H9 (cell line): ENCODE data around the gene CHD9. TPM values are rescaled to one million over a fixed set of nuclear protein-coding genes. Genes with fewer than 3 reads are reported as not detected.
"Not testable (repeated sequence)": the region's sequence is repeated elsewhere in the genome, so short reads cannot be mapped to it uniquely, and the experiment has no call there.

Experiments
- DNase-seq: peaks from one replicate; pipeline ENCODE4 v3.0.0-alpha.2; 2017
- H2AFZ ChIP-seq: one replicate; pipeline ENCODE4 v1.6.1; 2013; ENCODE audit warnings: mild to moderate bottlenecking, low read length, control low read depth, moderate library complexity
- H2AK5ac ChIP-seq: 2 replicates; pipeline ENCODE4 v1.6.1; 2013; ENCODE audit warnings: low read length, control low read depth, mixed read lengths; ENCODE audit not compliant: insufficient read length
- H2BK120ac ChIP-seq: one replicate; pipeline ENCODE4 v1.6.1; 2013; ENCODE audit warnings: low read depth, mild to moderate bottlenecking, low read length, control low read depth, inconsistent platforms; ENCODE audit not compliant: poor library complexity, severe bottlenecking
- H2BK12ac ChIP-seq: 2 replicates; pipeline ENCODE4 v1.6.1; 2013; ENCODE audit warnings: low read length, control low read depth, mixed read lengths, low read depth; ENCODE audit not compliant: insufficient read length
- H2BK15ac ChIP-seq: 2 replicates; pipeline ENCODE4 v1.6.1; 2013; ENCODE audit warnings: low read depth, low read length, control low read depth
- H2BK20ac ChIP-seq: one replicate; pipeline ENCODE4 v1.6.1; 2013; ENCODE audit warnings: low read depth, mild to moderate bottlenecking, low read length, control low read depth, inconsistent platforms; ENCODE audit not compliant: poor library complexity, severe bottlenecking
- H2BK5ac ChIP-seq: 2 replicates; pipeline ENCODE4 v1.6.1; 2013; ENCODE audit warnings: low read length, control low read depth, mixed read lengths; ENCODE audit not compliant: insufficient read length
- H3K14ac ChIP-seq: 2 replicates; pipeline ENCODE4 v1.6.1; 2013; ENCODE audit warnings: low read length, control low read depth; ENCODE audit not compliant: insufficient read depth
- H3K18ac ChIP-seq: 2 replicates; pipeline ENCODE4 v1.6.1; 2013; ENCODE audit warnings: low read depth, mild to moderate bottlenecking, mixed read lengths, low read length, control low read depth; ENCODE audit not compliant: insufficient read length
- H3K23ac ChIP-seq: 2 replicates; pipeline ENCODE4 v1.6.1; 2013; ENCODE audit warnings: low read length, control low read depth, mixed read lengths, low read depth; ENCODE audit not compliant: insufficient read length
- H3K23me2 ChIP-seq: 2 replicates; pipeline ENCODE4 v1.6.1; 2013; ENCODE audit warnings: low read depth, mild to moderate bottlenecking, mixed read lengths, low read length, control low read depth; ENCODE audit not compliant: insufficient read length, poor library complexity, severe bottlenecking
- H3K27ac ChIP-seq: 2 replicates; pipeline ENCODE4 v1.5.1; 2013; ENCODE audit warnings: low read length, control low read depth, mixed read lengths, low read depth; ENCODE audit not compliant: insufficient read length
- H3K27me3 ChIP-seq: 2 replicates; pipeline ENCODE4 v1.6.1; 2013; ENCODE audit warnings: low read length, control low read depth, inconsistent platforms; ENCODE audit not compliant: insufficient read depth
- H3K4ac ChIP-seq: 2 replicates; pipeline ENCODE4 v1.6.1; 2013; ENCODE audit warnings: low read depth, mild to moderate bottlenecking, control low read depth, inconsistent platforms, low read length, moderate library complexity
- H3K4me1 ChIP-seq: 2 replicates; pipeline ENCODE4 v1.6.1; 2013; ENCODE audit warnings: low read length, control low read depth, inconsistent platforms; ENCODE audit not compliant: insufficient read depth
- H3K4me2 ChIP-seq: 2 replicates; pipeline ENCODE4 v1.6.1; 2013; ENCODE audit warnings: low read length, control low read depth, mixed read lengths; ENCODE audit not compliant: insufficient read length, insufficient read depth
- H3K56ac ChIP-seq: 2 replicates; pipeline ENCODE4 v1.6.1; 2013; ENCODE audit warnings: low read depth, mild to moderate bottlenecking, mixed read lengths, low read length, control low read depth; ENCODE audit not compliant: insufficient read length
- H3K79me1 ChIP-seq: 2 replicates; pipeline ENCODE4 v1.6.1; 2013; ENCODE audit warnings: low read depth, mild to moderate bottlenecking, moderate library complexity, low read length, control low read depth, inconsistent platforms; ENCODE audit not compliant: insufficient read depth, poor library complexity, severe bottlenecking
- H3K79me2 ChIP-seq: 2 replicates; pipeline ENCODE4 v1.6.1; 2013; ENCODE audit warnings: low read length, control low read depth, inconsistent platforms; ENCODE audit not compliant: insufficient read depth
- H3K9ac ChIP-seq: 2 replicates; pipeline ENCODE4 v1.6.1; 2013; ENCODE audit warnings: low read length, control low read depth, mixed read lengths; ENCODE audit not compliant: insufficient read length; ENCODE audit errors: extremely low read depth
- H3K9me3 ChIP-seq: one replicate; pipeline ENCODE4 v1.6.1; 2013; ENCODE audit warnings: low read depth, low read length, inconsistent platforms; ENCODE audit not compliant: control insufficient read depth
- H3T11ph ChIP-seq: one replicate; pipeline ENCODE4 v1.6.1; 2013; ENCODE audit warnings: mild to moderate bottlenecking, low read length, control low read depth, inconsistent platforms
- H4K20me1 ChIP-seq: one replicate; pipeline ENCODE4 v1.6.1; 2013; ENCODE audit not compliant: control insufficient read depth, insufficient read length, insufficient read depth
- H4K5ac ChIP-seq: 2 replicates; pipeline ENCODE4 v1.6.1; 2013; ENCODE audit warnings: low read depth, mild to moderate bottlenecking, mixed read lengths, low read length, control low read depth; ENCODE audit not compliant: insufficient read length
- H4K8ac ChIP-seq: replicated peaks from 2 replicates; pipeline ENCODE4 v1.6.1; 2013; ENCODE audit warnings: low read length, control low read depth, mixed read lengths, low read depth; ENCODE audit not compliant: insufficient read length
- H4K91ac ChIP-seq: 2 replicates; pipeline ENCODE4 v1.6.1; 2013; ENCODE audit warnings: low read depth, mild to moderate bottlenecking, moderate library complexity, mixed read lengths, low read length, control low read depth; ENCODE audit not compliant: insufficient read length
- H3K27ac Mint-ChIP-seq, 3 experiments: 2 replicates in 2 of 3; 3 replicates in 1 of 3; pipeline ENCODE4 v1.8.0; 2020 to 2021; ENCODE audit warnings: mixed read lengths in 3 of 3, mild to moderate bottlenecking in 1 of 3, moderate library complexity in 1 of 3
- H3K27me3 Mint-ChIP-seq: 2 replicates; pipeline ENCODE4 v1.8.0; 2021; ENCODE audit warnings: low read depth, mild to moderate bottlenecking, moderate library complexity, mixed read lengths
- H3K36me3 Mint-ChIP-seq, 3 experiments: 2 replicates in 2 of 3; 3 replicates in 1 of 3; pipeline ENCODE4 v1.8.0; 2020 to 2021; ENCODE audit warnings: low read depth in 3 of 3, mixed read lengths in 3 of 3; ENCODE audit not compliant: insufficient read depth in 1 of 3
- H3K4me1 Mint-ChIP-seq, 2 experiments: 2 replicates each; pipeline ENCODE4 v1.8.0; 2020; ENCODE audit warnings: mixed read lengths in 2 of 2
- H3K4me3 Mint-ChIP-seq, 2 experiments: 2 replicates in 1 of 2; 3 replicates in 1 of 2; pipeline ENCODE4 v1.8.0; 2020 to 2021; ENCODE audit warnings: mild to moderate bottlenecking in 2 of 2, mixed read lengths in 2 of 2, moderate library complexity in 1 of 2
- H3K9me3 Mint-ChIP-seq, 2 experiments: 2 replicates in 1 of 2; 3 replicates in 1 of 2; pipeline ENCODE4 v1.8.0; 2020; ENCODE audit warnings: mild to moderate bottlenecking in 2 of 2, mixed read lengths in 2 of 2, moderate library complexity in 1 of 2
- WGBS: extraction: QIAGEN DNeasy Blood & Tissue Kit; methylation state at CpG from one replicate; pipeline ENCODE4 v1.1.7; 2013; ENCODE audit warnings: missing lambda C conversion rate, low lambda C conversion rate, mixed read lengths; ENCODE audit not compliant: insufficient read length; ENCODE audit errors: extremely low coverage; 5-methylcytosine and 5-hydroxymethylcytosine counted together
- total RNA-seq: library from RNA; stranded (reverse); gene quantifications from 2 replicates; pipeline ENCODE4 v1.2.1, GENCODE V29; 2021
- TF ChIP-seq, protein P1 (sequence below): fragments of 200-600 bp; sonication (generic); conservative IDR thresholded peaks from 3 replicates; pipeline ENCODE4 v1.8.0; 2021; ENCODE audit warnings: antibody characterized with exemption, mild to moderate bottlenecking

The CHD9 gene
- total RNA-seq, 1 experiment from 2014 or later, result 46.2 TPM

GRCh38 chr16:53045341-53046220 lies 9.2 kb upstream of the CHD9 start:
- Mint-ChIP-seq H3K4me3 (no peak overlapping the region), H3K27me3 (peaks cover 2% of the 10 kb centered on the region), H3K36me3 (peaks cover 12 to 18% (median 14%) of the 10 kb centered on the region in 3 experiments), H3K9me3 (peaks cover 16 to 20% of the 10 kb centered on the region in 2 experiments), H3K4me1 (peaks cover 52 to 56% of the 10 kb centered on the region in 2 experiments), H3K27ac (peak overlapping the region in 2 of 3 experiments; percentile 49 to 82; a peak in 1 of 7 replicates)
- H2BK12ac ChIP-seq, result no peak overlapping the region
- no peak overlapping the region for H2BK20ac ChIP-seq
- H2BK5ac ChIP-seq, result no peak overlapping the region
- no peaks in the 10 kb centered on the region for H3K79me2 ChIP-seq
- no peak overlapping the region for H2BK15ac ChIP-seq
- H3K4me1 ChIP-seq, result peaks cover 11% of the 10 kb centered on the region
- no peak overlapping the region for H3K27ac ChIP-seq
- H2AK5ac ChIP-seq, result no peak overlapping the region
- no peak overlapping the region for H4K91ac ChIP-seq
- H3K27me3 ChIP-seq, result no peaks in the 10 kb centered on the region
- H3K4ac ChIP-seq, result no peak overlapping the region
- H3K18ac ChIP-seq, result peak overlapping the region; percentile 71
- H4K8ac ChIP-seq, result no peak overlapping the region
- H2BK120ac ChIP-seq, result no peak overlapping the region
- H3K4me2 ChIP-seq, result no peak overlapping the region
- H3K23me2 ChIP-seq, result peaks cover 21% of the 10 kb centered on the region
- H3T11ph ChIP-seq, result no peak overlapping the region
- WGBS, result no CpG with 5 or more reads among the region's 6 CpGs
- H3K79me1 ChIP-seq, result no peaks in the 10 kb centered on the region
- H3K14ac ChIP-seq, result no peak overlapping the region; the same call in 1 of the 2 replicates
- no peak overlapping the region for H3K9ac ChIP-seq
- H3K9me3 ChIP-seq, result no peaks in the 10 kb centered on the region
- H4K5ac ChIP-seq, result no peak overlapping the region
- TF ChIP-seq, protein P1, sequence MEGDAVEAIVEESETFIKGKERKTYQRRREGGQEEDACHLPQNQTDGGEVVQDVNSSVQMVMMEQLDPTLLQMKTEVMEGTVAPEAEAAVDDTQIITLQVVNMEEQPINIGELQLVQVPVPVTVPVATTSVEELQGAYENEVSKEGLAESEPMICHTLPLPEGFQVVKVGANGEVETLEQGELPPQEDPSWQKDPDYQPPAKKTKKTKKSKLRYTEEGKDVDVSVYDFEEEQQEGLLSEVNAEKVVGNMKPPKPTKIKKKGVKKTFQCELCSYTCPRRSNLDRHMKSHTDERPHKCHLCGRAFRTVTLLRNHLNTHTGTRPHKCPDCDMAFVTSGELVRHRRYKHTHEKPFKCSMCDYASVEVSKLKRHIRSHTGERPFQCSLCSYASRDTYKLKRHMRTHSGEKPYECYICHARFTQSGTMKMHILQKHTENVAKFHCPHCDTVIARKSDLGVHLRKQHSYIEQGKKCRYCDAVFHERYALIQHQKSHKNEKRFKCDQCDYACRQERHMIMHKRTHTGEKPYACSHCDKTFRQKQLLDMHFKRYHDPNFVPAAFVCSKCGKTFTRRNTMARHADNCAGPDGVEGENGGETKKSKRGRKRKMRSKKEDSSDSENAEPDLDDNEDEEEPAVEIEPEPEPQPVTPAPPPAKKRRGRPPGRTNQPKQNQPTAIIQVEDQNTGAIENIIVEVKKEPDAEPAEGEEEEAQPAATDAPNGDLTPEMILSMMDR, result no peak
- no peak overlapping the region for H3K56ac ChIP-seq
- H2AFZ ChIP-seq, result no peak overlapping the region
- no peak for DNase-seq
- no peak overlapping the region for H3K23ac ChIP-seq
- no peaks in the 10 kb centered on the region for H4K20me1 ChIP-seq

GRCh38 chr16:53047515-53047914 lies 7.3 kb upstream of the CHD9 start:
- H4K8ac ChIP-seq, H3K4me3 Mint-ChIP-seq, H2AFZ ChIP-seq, H3K27me3 ChIP-seq, H3T11ph ChIP-seq, H3K27ac ChIP-seq, H2BK5ac ChIP-seq, H3K56ac ChIP-seq, DNase-seq, H3K18ac ChIP-seq, H3K23ac ChIP-seq, H4K5ac ChIP-seq, H3K14ac ChIP-seq, H3K79me2 ChIP-seq, H3K4ac ChIP-seq, H2BK15ac ChIP-seq, H4K91ac ChIP-seq, H2AK5ac ChIP-seq, H3K27me3 Mint-ChIP-seq, H2BK120ac ChIP-seq, H3K79me1 ChIP-seq, H3K9me3 ChIP-seq, H3K4me1 ChIP-seq, H3K9ac ChIP-seq, H2BK20ac ChIP-seq, H2BK12ac ChIP-seq, H3K27ac Mint-ChIP-seq, H3K4me2 ChIP-seq, H4K20me1 ChIP-seq: not testable (repeated sequence)
- WGBS, result no CpG with 5 or more reads among the region's 5 CpGs
- Mint-ChIP-seq H3K9me3 (peaks cover 12 to 18% of the 10 kb centered on the region in 2 experiments), H3K4me1 (peaks cover 39 to 40% of the 10 kb centered on the region in 2 experiments), H3K36me3 (peaks cover 10 to 18% (median 12%) of the 10 kb centered on the region in 3 experiments; a peak in 6 of 7 replicates)
- H3K23me2 ChIP-seq, result peaks cover 14% of the 10 kb centered on the region
